Subcutaneous abdominal adipose tissue (tissue), 5 donors: ENCODE data around the gene KRT78.

Experiments
- H3K27ac ChIP-seq: one replicate; pipeline ENCODE4 v1.7.0; 2013; ENCODE audit warnings: low read depth, mild to moderate bottlenecking, inconsistent platforms, low read length, moderate library complexity
- H3K27me3 ChIP-seq, 5 donors: one replicate each; pipeline ENCODE4 v1.7.0; 2013; ENCODE audit warnings: low read length in 5 of 5, inconsistent platforms in 1 of 5; ENCODE audit not compliant: control insufficient read depth in 5 of 5, insufficient read depth in 4 of 5
- H3K36me3 ChIP-seq, 5 donors: one replicate each; pipeline ENCODE4 v1.7.0; 2013; ENCODE audit warnings: low read length in 5 of 5; ENCODE audit not compliant: control insufficient read depth in 5 of 5, insufficient read depth in 5 of 5
- H3K4me1 ChIP-seq, 5 donors: one replicate each; pipeline ENCODE4 v1.7.0; 2013; ENCODE audit warnings: low read length in 5 of 5, mild to moderate bottlenecking in 3 of 5, moderate library complexity in 1 of 5; ENCODE audit not compliant: control insufficient read depth in 5 of 5, insufficient read depth in 5 of 5
- H3K4me3 ChIP-seq, 5 donors: one replicate each; pipeline ENCODE4 v1.7.0; 2013; ENCODE audit warnings: low read length in 5 of 5, low read depth in 1 of 5
- H3K9ac ChIP-seq, 5 donors: one replicate each; pipeline ENCODE4 v1.7.0; 2013; ENCODE audit warnings: low read length in 5 of 5, mild to moderate bottlenecking in 4 of 5, moderate library complexity in 3 of 5
- H3K9me3 ChIP-seq, 5 donors: one replicate each; pipeline ENCODE4 v1.7.0; 2013; ENCODE audit warnings: low read length in 5 of 5; ENCODE audit not compliant: control insufficient read depth in 5 of 5
- donor health status: healthy.
- donor health status: healthy.
- donor health status: healthy.
- donor health status: healthy.
- donor health status: healthy.

KRT78 gene

GRCh38 chr12:52806169-52806811 is 42.5 kb downstream of the KRT78 start:
- H3K27me3 ChIP-seq, result peaks cover 0 to 11% (median 4%) of the 10 kb centered on the region in 5 donors
- H3K36me3 ChIP-seq, result no peaks in the 10 kb centered on the region
- H3K27ac ChIP-seq, result no peak overlapping the region
- no peak overlapping the region for H3K9ac ChIP-seq
- no peaks in the 10 kb centered on the region for H3K9me3 ChIP-seq
- H3K4me3 ChIP-seq, result no peak overlapping the region
- H3K4me1 ChIP-seq, result no peaks in the 10 kb centered on the region

DNA sequence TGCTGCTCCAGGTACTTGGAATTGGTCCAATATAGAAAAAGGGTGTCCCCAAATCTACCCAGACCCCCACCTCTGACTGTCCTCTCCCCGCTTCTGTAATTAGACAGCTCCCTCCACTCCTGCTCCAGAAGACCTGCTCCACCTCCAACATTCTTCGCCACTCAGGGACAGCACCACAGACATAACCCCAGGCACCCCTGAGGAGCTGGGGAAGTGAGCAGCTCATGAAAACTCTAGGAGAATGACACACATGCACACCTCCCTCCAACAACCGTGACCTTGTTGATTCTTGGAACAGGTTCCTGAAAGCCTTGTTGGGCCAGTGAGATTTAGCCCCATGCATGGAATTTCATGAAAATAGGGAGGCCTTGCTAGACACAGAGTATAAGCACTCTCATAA is 43.1 kb downstream of the KRT78 start:
- H3K4me1 ChIP-seq, result no peaks in the 10 kb centered on the region
- no peak overlapping the region for H3K27ac ChIP-seq
- H3K27me3 ChIP-seq, result peaks cover 0 to 11% (median 4%) of the 10 kb centered on the region in 5 donors
- H3K4me3 ChIP-seq, result no peak overlapping the region
- H3K36me3 ChIP-seq, result no peaks in the 10 kb centered on the region
- no peaks in the 10 kb centered on the region for H3K9me3 ChIP-seq
- H3K9ac ChIP-seq, result no peak overlapping the region

DNA sequence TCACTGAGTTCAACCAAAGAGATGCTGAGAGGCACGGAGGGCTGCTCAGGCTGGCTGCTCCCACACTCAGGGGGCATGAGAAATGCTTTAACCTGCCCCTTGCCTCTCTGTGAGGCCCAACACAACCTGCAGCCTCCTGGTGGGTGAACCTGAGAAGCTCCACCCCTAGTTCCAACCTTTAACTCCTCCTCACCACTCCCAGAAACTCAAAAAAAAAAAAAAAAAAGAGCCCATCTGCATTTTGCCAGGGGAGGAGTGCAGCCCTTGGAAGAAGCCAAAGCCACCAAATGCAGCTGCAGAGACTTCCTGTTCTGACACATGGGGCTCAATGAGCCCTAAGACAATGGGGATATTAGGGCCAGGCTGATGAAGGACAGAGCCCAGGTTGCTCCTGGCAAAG is 43.8 kb downstream of the KRT78 start:
- no peak overlapping the region for H3K4me3 ChIP-seq
- no peak overlapping the region for H3K9ac ChIP-seq
- no peak overlapping the region for H3K27ac ChIP-seq
- no peaks in the 10 kb centered on the region for H3K36me3 ChIP-seq
- no peaks in the 10 kb centered on the region for H3K9me3 ChIP-seq
- H3K4me1 ChIP-seq, result no peaks in the 10 kb centered on the region
- H3K27me3 ChIP-seq, result peaks cover 0 to 11% (median 4%) of the 10 kb centered on the region in 5 donors

DNA sequence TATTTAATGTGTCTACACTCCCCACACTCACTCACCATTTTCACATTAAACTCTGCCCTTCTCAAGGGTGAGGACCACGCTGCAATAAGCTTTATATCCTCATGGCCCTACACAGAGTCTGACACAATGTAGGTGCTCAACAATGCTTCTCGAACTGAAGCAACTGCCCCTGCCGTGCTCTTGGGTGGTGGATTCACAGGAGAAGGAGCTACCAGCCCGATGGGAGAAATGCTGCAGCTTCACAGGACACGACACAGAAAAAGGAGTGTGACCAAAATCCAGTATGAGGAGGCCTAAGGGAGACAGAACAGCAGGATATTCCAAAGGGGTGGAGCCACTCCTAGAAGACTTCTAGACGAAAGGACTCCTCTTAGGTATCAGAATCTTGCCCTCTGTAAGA is 46.4 kb downstream of the KRT78 start:
- Histone ChIP-seq H3K4me3 (no peak overlapping the region), H3K9ac (no peak overlapping the region), H3K9me3 (no peaks in the 10 kb centered on the region), H3K27me3 (no peaks in the 10 kb centered on the region), H3K4me1 (no peaks in the 10 kb centered on the region), H3K36me3 (no peaks in the 10 kb centered on the region), H3K27ac (no peak overlapping the region)

- no peak overlapping the region for H3K27ac ChIP-seq
- H3K9me3 ChIP-seq, result no peaks in the 10 kb centered on the region
- H3K9ac ChIP-seq, result no peak overlapping the region
- no peaks in the 10 kb centered on the region for H3K4me1 ChIP-seq
- no peaks in the 10 kb centered on the region for H3K27me3 ChIP-seq
- no peaks in the 10 kb centered on the region for H3K36me3 ChIP-seq
- H3K4me3 ChIP-seq, result no peak overlapping the region
Measured at GRCh38 chr12:52801773-52802172, 47.0 kb downstream of the KRT78 start.

DNA sequence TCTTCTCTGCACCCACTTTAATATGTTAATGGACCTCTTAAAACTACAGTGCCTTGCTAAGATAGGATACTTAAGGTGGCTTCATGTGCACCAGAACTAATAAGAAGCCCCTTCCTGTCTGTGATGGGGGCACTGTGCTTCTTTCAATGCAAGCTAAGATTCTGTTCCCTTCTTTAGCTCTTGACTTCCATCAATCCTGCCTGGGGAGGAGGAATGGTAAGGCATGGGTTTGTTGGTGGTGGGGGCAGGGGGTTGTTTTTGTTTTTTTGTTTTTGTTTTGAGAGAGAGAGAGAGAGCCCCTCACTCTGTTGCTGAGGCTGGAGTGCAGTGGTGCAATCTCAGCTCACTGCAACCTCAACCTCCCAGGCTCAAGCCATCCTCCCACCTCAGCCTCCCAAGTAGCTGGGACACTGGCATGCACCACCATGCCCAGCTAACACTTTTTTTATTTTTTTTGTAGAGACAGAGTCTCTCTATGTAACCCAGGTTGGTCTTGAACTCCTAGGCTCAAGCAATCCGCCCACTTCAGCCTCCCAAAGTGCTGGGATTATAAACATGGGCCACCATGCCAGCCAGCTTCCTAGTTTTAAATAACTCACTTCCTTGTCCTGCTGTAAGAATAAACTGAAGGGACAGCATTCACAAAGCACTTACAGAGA is 48.4 kb downstream of the KRT78 start:
- H3K9ac ChIP-seq, result no peak overlapping the region
- no peaks in the 10 kb centered on the region for H3K9me3 ChIP-seq
- H3K27ac ChIP-seq, result no peak overlapping the region
- no peak overlapping the region for H3K4me3 ChIP-seq
- H3K4me1 ChIP-seq, result no peaks in the 10 kb centered on the region
- peaks cover 0 to 3% (median 0%) of the 10 kb centered on the region in 5 donors for H3K27me3 ChIP-seq
- no peaks in the 10 kb centered on the region for H3K36me3 ChIP-seq

GRCh38 chr12:52799505-52800211 is 49.1 kb downstream of the KRT78 start:
- Histone ChIP-seq H3K9me3 (no peaks in the 10 kb centered on the region), H3K27ac (no peak overlapping the region), H3K4me1 (no peaks in the 10 kb centered on the region), H3K4me3 (no peak overlapping the region), H3K9ac (no peak overlapping the region), H3K36me3 (no peaks in the 10 kb centered on the region), H3K27me3 (peaks cover 0 to 3% (median 0%) of the 10 kb centered on the region in 5 donors)

DNA sequence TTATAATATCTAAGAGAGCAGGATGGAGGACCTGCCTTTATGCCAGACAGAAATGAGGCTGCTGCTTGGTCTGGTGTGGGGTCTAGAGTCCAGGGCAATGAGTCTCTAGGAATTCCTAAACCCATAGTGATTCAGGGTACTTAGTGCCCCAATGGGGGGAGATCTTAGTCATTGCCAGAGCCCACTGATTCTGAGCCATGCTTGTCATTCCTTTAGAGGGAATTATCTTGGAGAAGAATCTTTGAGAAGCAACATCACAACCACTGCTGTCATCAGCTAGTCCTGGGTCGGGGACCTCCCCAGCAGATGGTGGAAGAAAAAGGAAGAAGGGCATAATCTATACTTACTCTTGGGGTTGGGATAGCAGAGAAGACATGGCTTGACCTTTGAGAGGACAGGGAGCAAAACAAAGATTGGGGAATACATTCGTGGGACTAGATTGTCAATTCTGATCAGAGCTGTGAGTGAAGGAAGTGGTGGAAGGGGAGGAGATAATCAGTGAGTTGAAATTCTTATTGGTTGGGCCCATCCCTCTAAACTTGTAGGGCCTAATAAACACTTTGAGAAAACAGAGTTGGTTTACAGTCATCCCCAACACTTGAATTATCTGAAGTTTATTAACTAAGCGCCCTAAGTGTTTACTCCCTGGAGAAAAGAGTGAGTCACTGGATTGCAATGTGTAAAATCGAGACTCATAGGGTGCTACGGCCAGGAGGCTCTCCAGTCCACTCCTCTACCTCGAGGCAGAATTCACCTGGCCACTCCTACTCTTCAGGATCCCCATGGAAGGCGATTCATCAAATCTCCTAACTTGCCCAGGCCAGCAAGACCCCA is 49.9 kb downstream of the KRT78 start:
- no peak overlapping the region for H3K9ac ChIP-seq

DNA sequence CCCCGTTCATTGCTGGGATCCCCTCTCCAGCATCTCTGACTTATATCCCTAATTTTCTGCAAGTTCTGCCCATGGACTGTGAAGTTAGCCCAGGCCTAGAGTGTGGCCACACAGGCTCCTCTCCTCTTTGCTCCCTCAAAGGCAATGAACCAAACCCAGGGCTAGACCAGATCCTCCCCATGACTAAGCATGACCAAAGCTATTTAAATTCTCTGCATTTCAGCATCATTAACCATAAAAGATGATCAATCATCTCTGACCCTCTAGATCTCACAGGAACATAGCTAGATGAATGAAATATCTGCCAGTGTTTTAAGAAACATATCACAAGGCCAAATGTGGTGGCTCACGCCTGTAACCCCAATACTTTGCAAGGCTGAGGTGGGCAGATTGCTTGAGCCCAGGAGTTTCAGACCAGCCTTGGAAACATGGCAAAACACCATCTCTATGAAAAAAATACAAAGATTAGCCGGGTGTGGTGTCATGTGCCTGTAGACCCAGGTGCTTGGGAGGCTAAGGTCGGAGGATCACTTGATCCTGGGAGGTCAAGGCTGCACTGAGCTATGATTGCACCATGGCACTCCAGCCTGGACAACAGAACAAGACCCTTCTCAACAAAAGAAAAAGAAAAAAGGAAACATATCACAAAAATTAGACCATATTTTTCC is 50.7 kb downstream of the KRT78 start:
- Histone ChIP-seq H3K27ac (no peak overlapping the region), H3K36me3 (no peaks in the 10 kb centered on the region), H3K9ac (no peak overlapping the region), H3K4me3 (no peak overlapping the region), H3K27me3 (peaks cover 0 to 6% (median 0%) of the 10 kb centered on the region in 5 donors), H3K4me1 (no peaks in the 10 kb centered on the region), H3K9me3 (no peaks in the 10 kb centered on the region)

More for the DNA sequence above, 49.9 kb downstream of the KRT78 start:
- Histone ChIP-seq H3K4me1 (no peaks in the 10 kb centered on the region), H3K36me3 (no peaks in the 10 kb centered on the region), H3K27ac (no peak overlapping the region), H3K27me3 (peaks cover 0 to 6% (median 0%) of the 10 kb centered on the region in 5 donors), H3K9me3 (no peaks in the 10 kb centered on the region), H3K4me3 (no peak overlapping the region)
